Activated T-cell treated with anti-CD3 and anti-CD28 coated beads, Interleukin-2, amount 50 U/mL, for 1 hour (primary cell): ENCODE measurements around the gene TNFRSF11A.

Experiments
- DNase-seq: peaks from one replicate; pipeline ENCODE4 v3.0.0-alpha.2; 2020

Gene TNFRSF11A

GRCh38 chr18:62324917-62325805, at the start of gene TNFRSF11A:
Gene TNFRSF11A, plus strand, starts transcription at chr18:62325310. Its CDS starts 43 bp downstream, at chr18:62325353.
- DNase-seq: peak; percentile 75

- no peak for DNase-seq
Measured at GRCh38 chr18:62277045-62277444, 48.1 kb upstream of the TNFRSF11A start.

GRCh38 chr18:62279561-62279960, 45.5 kb upstream of the TNFRSF11A start:
- DNase-seq: no peak

GRCh38 chr18:62280058-62280457, 45.1 kb upstream of the TNFRSF11A start:
- DNase-seq: no peak

- DNase-seq: no peak
Measured at GRCh38 chr18:62280786-62281185, 44.3 kb upstream of the TNFRSF11A start.

- DNase-seq: no peak
Measured at GRCh38 chr18:62281684-62282083, 43.4 kb upstream of the TNFRSF11A start.

GRCh38 chr18:62282188-62282629, 42.9 kb upstream of the TNFRSF11A start:
- DNase-seq: no peak

- DNase-seq: no peak
Measured at GRCh38 chr18:62284637-62285036, 40.5 kb upstream of the TNFRSF11A start.

GRCh38 chr18:62285281-62285680, 39.8 kb upstream of the TNFRSF11A start:
- no peak for DNase-seq

- DNase-seq: no peak
Measured at GRCh38 chr18:62287781-62288664, 37.1 kb upstream of the TNFRSF11A start.

GRCh38 chr18:62288665-62289008, 36.5 kb upstream of the TNFRSF11A start:
- no peak for DNase-seq

- no peak for DNase-seq
Measured at GRCh38 chr18:62289047-62289446, 36.1 kb upstream of the TNFRSF11A start.

GRCh38 chr18:62294073-62294472, 31.0 kb upstream of the TNFRSF11A start:
- no peak for DNase-seq

GRCh38 chr18:62300359-62300963, 24.6 kb upstream of the TNFRSF11A start:
- DNase-seq: no peak

GRCh38 chr18:62301322-62301721, 23.8 kb upstream of the TNFRSF11A start:
- DNase-seq: no peak

- no peak for DNase-seq
Measured at GRCh38 chr18:62312851-62313250, 12.3 kb upstream of the TNFRSF11A start.

- DNase-seq: no peak
Measured at GRCh38 chr18:62318228-62319180, 6.6 kb upstream of the TNFRSF11A start.

GRCh38 chr18:62321201-62321600, 3.9 kb upstream of the TNFRSF11A start:
- DNase-seq: no peak

GRCh38 chr18:62323483-62324180, 1.5 kb upstream of the TNFRSF11A start:
- no peak for DNase-seq

- no peak for DNase-seq
Measured at GRCh38 chr18:62324181-62324828, 805 bp upstream of the TNFRSF11A start.
